ENCODE results near the gene CAPZA1.

The CAPZA1 gene

DNA sequence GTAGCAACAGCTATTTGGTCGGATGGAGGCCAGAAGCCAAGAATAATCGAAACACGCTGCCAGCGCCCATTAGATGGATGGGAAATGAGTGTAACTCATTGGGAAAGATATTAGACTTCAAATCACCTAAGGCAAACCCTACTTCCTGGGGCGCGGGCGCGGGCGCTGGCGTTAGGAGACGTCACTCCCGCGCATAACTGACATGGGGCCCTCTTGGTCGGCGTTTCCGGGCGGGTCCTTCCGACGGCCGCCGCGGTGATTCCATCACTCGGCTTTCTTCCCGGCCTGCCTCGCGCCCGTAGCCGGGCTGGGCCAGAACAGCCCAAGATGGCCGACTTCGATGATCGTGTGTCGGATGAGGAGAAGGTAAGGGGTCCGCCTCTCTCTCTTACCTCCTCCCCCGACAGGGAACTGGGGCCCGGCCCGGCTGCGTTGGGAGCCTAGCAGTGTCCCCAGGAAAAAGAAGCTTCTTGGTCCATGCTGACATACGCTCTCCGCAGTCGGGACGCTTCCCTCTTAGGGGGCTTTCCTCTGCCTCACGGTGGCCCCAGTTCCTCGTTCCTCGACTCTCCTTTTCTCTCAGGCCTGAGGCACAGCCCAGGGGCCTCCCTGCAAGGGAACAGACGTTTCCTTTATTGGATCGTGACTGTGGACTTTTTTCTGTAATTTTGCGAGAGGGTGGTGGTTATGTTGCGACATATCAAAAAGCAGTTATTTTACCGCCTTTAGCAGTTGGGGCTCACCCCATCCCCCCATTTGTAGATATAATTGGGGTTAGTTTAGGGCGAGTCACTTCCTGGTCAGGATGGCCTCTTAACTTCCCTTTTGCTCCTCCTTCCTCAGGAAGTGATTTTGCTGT, at the start of gene CAPZA1:
Gene CAPZA1 (plus strand): TSS at position 315 of the 859 bp plus-strand sequence. CDS start 13 bp downstream, at position 328.
- no peak for TF ChIP-seq CTCF (conservative IDR thresholded peaks at IDR 0.05)
- peak within 1 kb of the TSS; percentile 97 for H3K27ac ChIP-seq

GRCh38 chr1:112575154-112575804, 44.4 kb upstream of the CAPZA1 start:
- TF ChIP-seq CTCF (conservative IDR thresholded peaks at IDR 0.05), result no peak
- no peak overlapping the region for H3K27ac ChIP-seq

- no peak overlapping the region for H3K27ac ChIP-seq
- TF ChIP-seq CTCF (conservative IDR thresholded peaks at IDR 0.05), result no peak
These were observed 43.4 kb upstream of the CAPZA1 start for GRCh38 chr1:112576240-112576639.

- TF ChIP-seq CTCF (conservative IDR thresholded peaks at IDR 0.05), result no peak
- H3K27ac ChIP-seq, result no peak overlapping the region
These were observed 39.7 kb upstream of the CAPZA1 start for GRCh38 chr1:112579801-112580510.

DNA sequence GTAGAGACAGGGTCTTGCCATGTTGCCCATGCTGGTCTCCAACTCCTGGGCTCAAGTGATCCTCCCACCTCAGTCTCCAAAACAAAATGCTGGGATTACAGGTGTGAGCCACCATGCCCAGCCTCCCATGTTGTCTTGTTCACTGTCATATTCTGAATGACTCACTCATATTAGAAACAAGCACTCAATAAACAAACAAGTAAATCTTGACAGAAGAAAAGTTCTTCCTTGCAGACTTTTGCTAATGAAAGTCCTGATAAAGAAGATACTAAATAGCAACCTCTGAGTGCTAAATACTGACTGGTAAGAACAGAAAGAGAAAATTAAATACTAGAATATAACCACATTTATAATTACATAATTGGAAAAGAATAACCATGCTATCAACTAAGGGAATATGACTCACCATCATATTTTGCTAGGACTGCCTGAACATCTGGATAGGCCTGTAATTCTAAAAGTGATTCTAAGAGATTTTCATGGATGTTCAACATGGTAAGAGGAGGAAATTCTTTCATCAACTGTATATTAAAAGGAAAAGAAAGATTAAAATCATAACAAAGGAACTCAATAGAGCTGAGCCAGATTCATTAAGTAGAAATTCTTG, 37.9 kb upstream of the CAPZA1 start:
- no peak overlapping the region for H3K27ac ChIP-seq
- no peak for TF ChIP-seq CTCF (conservative IDR thresholded peaks at IDR 0.05)

DNA sequence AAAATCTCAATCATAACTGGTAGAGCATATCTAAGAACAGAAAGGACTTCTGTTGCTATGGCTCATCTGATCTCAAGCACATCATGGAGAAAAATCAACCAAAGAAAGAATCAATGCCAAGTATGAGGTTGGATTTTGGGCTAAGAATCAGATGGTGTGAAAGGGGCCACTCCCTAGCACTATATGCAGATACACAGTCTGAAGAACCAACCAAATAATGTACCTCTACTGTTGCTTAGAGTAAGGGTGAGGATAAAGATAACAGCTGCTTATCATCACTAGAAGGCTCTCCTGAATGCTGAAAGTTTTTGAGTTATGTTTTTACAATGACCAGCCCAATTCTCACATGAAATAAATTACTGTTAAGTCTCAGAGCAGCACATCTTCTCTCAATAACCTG, 36.3 kb upstream of the CAPZA1 start:
- no peak for TF ChIP-seq CTCF (conservative IDR thresholded peaks at IDR 0.05)
- H3K27ac ChIP-seq, result no peak overlapping the region

DNA sequence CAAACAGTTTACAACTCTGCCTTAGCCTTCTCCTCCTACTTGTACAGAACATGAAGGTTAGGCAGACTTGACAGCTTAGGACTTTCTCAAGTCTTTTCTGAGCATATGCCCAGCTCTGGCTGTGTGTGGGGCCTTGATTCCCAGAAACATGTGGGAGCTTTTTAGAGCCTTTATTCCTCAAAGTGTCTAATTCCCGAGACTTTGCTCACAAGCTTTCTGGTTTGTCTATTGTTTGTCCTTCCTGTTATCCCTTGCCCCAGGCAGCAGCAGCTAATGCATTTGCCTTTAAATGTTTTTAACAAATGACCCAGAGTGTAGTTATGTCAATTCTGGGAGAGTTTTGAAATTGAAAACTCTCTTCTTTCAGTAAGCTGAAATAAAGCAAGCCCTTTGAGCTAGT, 29.9 kb upstream of the CAPZA1 start:
- H3K27ac ChIP-seq, result no peak overlapping the region
- TF ChIP-seq CTCF (conservative IDR thresholded peaks at IDR 0.05), result no peak

Data from VCaP (cell line).